IPS DF 19.7 (cell line): ENCODE measurements around the gene SNX25.

Experiments used
- DNase-seq: peaks from one replicate; pipeline ENCODE4 v3.0.0-alpha.2; 2013; ENCODE audit warnings: low read depth, low spot score

SNX25 gene

GRCh38 chr4:185374573-185374972, 165.2 kb downstream of the SNX25 start:
- DNase-seq: no peak

GRCh38 chr4:185378264-185378663, 168.9 kb downstream of the SNX25 start:
- DNase-seq: no peak

DNA sequence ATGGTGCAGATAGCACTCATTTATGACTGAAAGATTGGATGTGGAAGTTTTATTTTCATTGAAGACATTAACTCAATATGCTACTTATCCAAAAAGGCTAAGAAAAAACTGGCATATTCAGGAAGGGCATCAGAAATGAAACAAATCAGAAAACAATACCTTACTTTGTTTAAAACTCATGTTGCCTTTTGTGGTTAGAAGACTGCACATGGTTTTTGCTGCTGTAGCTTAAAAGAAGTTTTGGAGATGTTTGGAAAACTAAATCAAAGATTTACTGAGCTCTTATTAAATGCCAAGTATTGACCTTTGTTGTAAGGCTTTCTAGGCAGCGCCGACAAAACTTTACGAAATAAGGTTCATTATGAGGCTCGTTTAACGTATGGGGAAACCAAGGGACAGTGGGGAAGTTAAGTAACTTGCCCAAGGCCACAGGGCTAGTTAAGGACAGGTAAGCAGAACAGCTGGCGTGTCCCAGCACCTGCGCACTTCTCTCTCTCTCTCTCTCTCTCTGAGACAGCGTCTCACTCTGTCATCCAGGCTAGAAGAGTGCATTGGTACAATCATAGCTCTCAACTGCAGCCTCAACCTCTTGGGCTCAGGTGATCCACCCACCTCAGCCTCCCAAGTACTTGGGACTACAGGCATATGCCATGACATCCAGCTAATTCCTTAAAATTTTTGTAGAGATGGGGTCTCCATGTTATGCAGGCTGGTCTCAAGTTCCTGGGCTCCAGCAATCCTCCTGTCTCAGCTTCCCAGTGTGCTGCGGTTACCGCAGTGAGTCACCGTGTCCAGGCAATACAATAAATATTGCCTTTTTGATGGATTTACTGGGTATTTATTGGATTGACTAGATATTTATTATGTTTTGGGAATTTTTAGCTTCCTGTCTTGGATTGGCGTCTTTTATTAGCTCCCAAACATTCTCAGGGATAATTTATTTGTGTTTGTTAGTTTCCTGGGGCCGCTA, 170.2 kb downstream of the SNX25 start:
- DNase-seq: no peak

DNA sequence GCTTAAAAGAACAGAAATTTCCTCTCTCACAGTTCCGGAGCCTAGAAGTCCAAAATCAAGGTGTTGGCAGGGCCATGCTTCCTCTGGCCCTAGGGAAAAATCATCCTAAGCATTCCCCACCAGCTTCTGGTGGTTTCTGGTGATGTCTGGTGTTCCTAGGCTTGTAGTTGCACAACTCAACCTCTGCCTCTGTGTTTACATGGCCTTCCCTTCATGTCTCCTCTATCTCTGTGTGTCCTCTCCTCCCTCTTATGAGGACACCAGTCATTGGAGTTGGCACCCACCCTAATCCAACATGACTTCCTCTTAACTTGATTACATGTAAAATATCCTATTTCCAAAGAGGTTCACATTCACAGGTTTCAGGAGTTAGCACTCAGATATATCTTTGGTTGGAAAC, 170.9 kb downstream of the SNX25 start:
- DNase-seq: no peak

DNA sequence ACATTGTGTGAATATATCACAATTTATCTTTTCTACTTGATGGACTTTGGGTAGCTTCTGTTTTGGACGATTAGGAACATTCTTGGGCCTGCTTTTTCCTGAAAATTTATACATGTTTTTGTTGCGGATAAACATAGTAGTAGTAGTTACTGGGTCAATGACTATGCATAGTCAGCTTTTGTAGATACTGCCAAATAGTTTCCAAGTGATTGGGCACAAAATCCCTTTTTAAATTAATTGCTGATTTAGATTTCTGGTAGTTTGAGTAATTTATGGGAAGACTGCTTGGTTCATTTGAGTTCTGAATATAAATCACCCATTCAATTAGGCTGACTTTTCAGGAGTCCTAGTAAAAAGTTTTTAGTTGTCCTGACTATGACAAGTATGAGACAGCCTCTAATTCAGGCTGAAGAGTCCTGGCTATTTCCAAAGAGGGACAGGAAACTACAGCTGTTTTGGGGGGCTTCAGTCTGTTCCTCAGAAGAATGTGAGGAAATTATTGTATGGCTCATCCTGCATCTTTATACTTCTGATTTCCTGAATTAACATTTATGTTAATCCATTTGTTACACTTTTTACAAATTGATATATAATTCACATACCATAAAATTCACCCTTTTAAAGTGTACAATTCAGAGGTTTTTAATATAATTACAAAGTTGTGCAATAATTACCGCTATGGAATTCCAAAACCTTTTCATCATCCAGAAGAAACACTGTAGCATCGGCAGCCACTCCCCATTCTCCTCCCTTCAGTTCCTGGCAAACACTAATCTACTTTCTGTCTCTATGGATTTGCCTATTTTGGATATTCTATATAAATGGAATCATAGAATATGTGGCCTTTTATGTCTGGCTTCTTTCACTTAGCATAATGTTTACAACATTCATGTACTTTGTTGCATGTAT, 172.1 kb downstream of the SNX25 start:
- DNase-seq: no peak

GRCh38 chr4:185382754-185383153, 173.4 kb downstream of the SNX25 start:
- DNase-seq: no peak

DNA sequence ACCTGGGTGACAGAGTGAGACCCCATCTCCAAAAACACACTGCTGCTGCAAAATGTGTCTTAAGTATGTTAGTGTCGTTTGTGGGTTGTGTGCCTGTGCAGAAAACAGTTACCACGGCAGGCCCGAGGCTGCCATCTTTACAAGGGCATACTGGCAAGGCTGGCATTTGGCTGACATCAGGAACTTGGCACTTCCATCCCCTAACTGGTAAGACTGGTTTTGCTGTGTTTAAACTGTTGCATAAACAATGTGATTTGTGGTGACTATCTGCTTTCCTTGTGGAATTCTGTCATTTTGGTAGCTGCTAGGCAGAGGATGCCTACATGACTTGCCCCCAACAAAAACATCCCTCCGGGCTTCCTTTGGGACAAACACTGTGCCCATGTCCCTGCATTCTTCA, 174.1 kb downstream of the SNX25 start:
- no peak for DNase-seq

GRCh38 chr4:185384061-185384460, 174.7 kb downstream of the SNX25 start:
- no peak for DNase-seq

GRCh38 chr4:185384930-185385331, 175.5 kb downstream of the SNX25 start:
- DNase-seq: no peak

GRCh38 chr4:185387957-185388356, 178.6 kb downstream of the SNX25 start:
- DNase-seq: no peak

- no peak for DNase-seq
Observed at GRCh38 chr4:185390941-185391340, 181.5 kb downstream of the SNX25 start.

GRCh38 chr4:185392156-185392555, 182.8 kb downstream of the SNX25 start:
- DNase-seq: no peak

DNA sequence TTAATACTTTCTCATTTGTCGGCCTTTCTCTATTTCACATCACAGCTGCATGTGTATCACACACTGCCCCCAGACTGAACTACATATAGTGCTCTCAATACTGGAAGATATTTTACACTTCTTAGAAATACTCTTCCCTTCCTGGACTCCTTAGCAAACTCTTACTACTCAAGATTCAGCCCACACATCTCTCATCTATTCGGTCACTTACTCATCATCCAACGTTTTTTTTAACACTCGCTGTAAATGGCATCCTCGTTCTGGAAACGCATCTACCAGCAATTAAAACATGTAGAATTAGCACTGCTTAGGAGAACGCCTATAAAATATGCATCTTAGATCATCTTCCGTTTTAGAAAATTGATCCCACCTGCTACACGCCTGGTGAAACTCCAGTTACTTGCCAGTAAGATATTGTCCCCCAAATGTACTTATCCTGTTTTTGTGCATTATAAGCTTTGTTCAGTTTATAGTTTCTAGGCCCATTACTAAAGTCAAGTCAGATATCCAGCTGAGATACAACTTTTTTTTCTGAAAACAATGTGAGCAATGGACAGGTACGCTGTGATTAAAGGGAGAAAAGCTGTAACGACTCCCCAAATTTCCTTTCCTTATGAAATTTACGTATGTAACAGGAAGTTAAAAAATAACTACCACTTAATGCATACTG, 185.3 kb downstream of the SNX25 start:
- no peak for DNase-seq

GRCh38 chr4:185395238-185395955, 186.0 kb downstream of the SNX25 start, which contains the start of gene LRP2BP:
Gene LRP2BP, minus strand, starts transcription at chr4:185395924. Its CDS starts 17,738 bp downstream, at chr4:185378186.
- DNase-seq: peak; percentile 15

DNA sequence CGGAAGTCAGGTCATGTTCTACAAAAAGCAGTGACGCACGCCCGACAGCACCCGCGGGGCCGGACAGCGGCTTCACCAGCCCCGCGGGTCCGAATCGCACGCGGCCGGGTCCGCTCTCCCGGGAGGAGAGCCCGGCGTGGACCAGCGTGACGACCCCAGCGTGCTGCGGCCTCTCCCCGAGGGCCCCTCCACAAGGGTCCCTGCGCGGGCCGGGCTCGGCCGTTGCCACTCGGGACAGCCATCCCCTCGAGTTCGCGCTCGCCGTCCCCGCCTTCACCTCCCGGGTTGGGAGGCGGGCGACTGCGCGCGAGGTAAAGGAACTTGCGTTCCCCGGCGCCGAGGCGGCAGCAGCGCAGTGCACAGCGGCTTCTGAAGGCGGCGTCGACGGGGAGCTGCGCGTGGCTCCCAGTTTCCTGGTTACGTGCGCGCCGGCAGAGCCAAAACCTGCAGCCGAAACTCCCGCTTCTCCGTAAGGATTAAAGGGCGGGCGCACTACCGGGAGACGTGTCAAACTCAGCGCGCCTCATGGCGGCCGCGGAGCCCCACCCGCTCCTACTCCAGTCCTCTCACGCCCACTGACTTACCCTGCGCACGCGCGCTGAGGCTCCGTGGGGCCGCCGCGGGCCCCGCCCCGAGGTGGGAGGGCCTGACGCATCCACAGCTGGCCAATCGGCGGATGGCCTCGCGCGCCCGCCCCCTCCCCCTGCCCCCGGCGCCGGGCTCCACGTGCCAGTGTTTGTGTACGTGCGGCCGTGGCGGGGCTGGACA, 186.7 kb downstream of the SNX25 start:
- peak; percentile 69 for DNase-seq

- DNase-seq: peak; percentile 17
Observed at GRCh38 chr4:185396724-185397385, 187.5 kb downstream of the SNX25 start, which contains the start of gene ANKRD37. Gene ANKRD37, plus strand, starts transcription at chr4:185396841. Its CDS starts 83 bp downstream, at chr4:185396924.

GRCh38 chr4:185398618-185399017, 189.2 kb downstream of the SNX25 start:
- no peak for DNase-seq

- no peak for DNase-seq
Observed at GRCh38 chr4:185399466-185399865, 190.1 kb downstream of the SNX25 start.

GRCh38 chr4:185404031-185404430, 194.6 kb downstream of the SNX25 start:
- DNase-seq: no peak
